ENCODE results near the gene ADCY4. TPM values are rescaled to one million over a fixed set of nuclear protein-coding genes. Genes with fewer than 3 reads are reported as not detected.
A peak's percentile ranks its signal among the peaks of the same experiment; 100 is the strongest.

The ADCY4 gene
- total and polyA plus RNA-seq, 3 donors from 2014 or later, result 10.0 to 23.1 (median 13.9) TPM

GRCh38 chr14:24349742-24350141, 14.9 kb upstream of the ADCY4 start:
- TF ChIP-seq CTCF (IDR thresholded peaks at IDR 0.05) (no peak), POLR2A (IDR thresholded peaks at IDR 0.05) (no peak)
- Histone ChIP-seq H3K36me3 (ENCODE audit: low read depth, missing control alignments) (no peaks in the 10 kb centered on the region), H3K9me3 (no peaks in the 10 kb centered on the region), H3K4me3 (no peak overlapping the region), H3K27ac (peak overlapping the region in 1 of 2 donors; percentile 34), H3K27me3 (no peaks in the 10 kb centered on the region), H3K4me1 (peaks cover 4% of the 10 kb centered on the region)
- intact Hi-C loops (cut with DNase I; ENCODE audit: low total_unique reads), result no loop called here
- 68 to 72% methylated on average over 5 of the region's 5 CpGs for WGBS, 2 donors
- no peak for DNase-seq

GRCh38 chr14:24348186-24348585, 13.3 kb upstream of the ADCY4 start:
- Histone ChIP-seq H3K36me3 (ENCODE audit: low read depth, missing control alignments) (no peaks in the 10 kb centered on the region), H3K9me3 (no peaks in the 10 kb centered on the region), H3K27ac (no peak overlapping the region), H3K4me1 (peaks cover 4% of the 10 kb centered on the region), H3K27me3 (no peaks in the 10 kb centered on the region), H3K4me3 (no peak overlapping the region)
- DNase-seq, result no peak
- 98 to 100% methylated on average over 2 of the region's 2 CpGs for WGBS, 2 donors
- TF ChIP-seq CTCF (IDR thresholded peaks at IDR 0.05) (no peak), POLR2A (IDR thresholded peaks at IDR 0.05) (no peak)
- intact Hi-C loops (cut with DNase I; ENCODE audit: low total_unique reads), result no loop called here

GRCh38 chr14:24347134-24347533, 12.3 kb upstream of the ADCY4 start:
- no peak for DNase-seq
- Histone ChIP-seq H3K27ac (no peak overlapping the region), H3K4me3 (no peak overlapping the region), H3K4me1 (peaks cover 4% of the 10 kb centered on the region), H3K27me3 (no peaks in the 10 kb centered on the region), H3K36me3 (ENCODE audit: low read depth, missing control alignments) (no peaks in the 10 kb centered on the region), H3K9me3 (no peaks in the 10 kb centered on the region)
- WGBS, 2 donors, result 57 to 81% methylated on average over 1 of the region's 1 CpG
- no peak for TF ChIP-seq CTCF (IDR thresholded peaks at IDR 0.05)
- TF ChIP-seq POLR2A (IDR thresholded peaks at IDR 0.05), result no peak
- intact Hi-C loops (cut with DNase I; ENCODE audit: low total_unique reads), result no loop called here

- 86% methylated on average over 7 of the region's 7 CpGs for WGBS, 2 donors
- H3K4me1 ChIP-seq, result no peaks in the 10 kb centered on the region
- no peak overlapping the region for H3K4me3 ChIP-seq
- no peaks in the 10 kb centered on the region for H3K36me3 ChIP-seq (ENCODE audit: low read depth, missing control alignments)
- TF ChIP-seq POLR2A (IDR thresholded peaks at IDR 0.05) (no peak), CTCF (IDR thresholded peaks at IDR 0.05) (no peak)
- H3K9me3 ChIP-seq, result no peaks in the 10 kb centered on the region
- no peak overlapping the region for H3K27ac ChIP-seq
- intact Hi-C loops (cut with DNase I; ENCODE audit: low total_unique reads), result no loop called here
- DNase-seq, result no peak
- H3K27me3 ChIP-seq, result no peaks in the 10 kb centered on the region
Observed at GRCh38 chr14:24343795-24344660, 9.2 kb upstream of the ADCY4 start.

GRCh38 chr14:24342889-24343288, 8.0 kb upstream of the ADCY4 start:
- Histone ChIP-seq H3K27ac (no peak overlapping the region), H3K27me3 (no peaks in the 10 kb centered on the region), H3K4me1 (no peaks in the 10 kb centered on the region), H3K4me3 (no peak overlapping the region), H3K36me3 (ENCODE audit: low read depth, missing control alignments) (no peaks in the 10 kb centered on the region), H3K9me3 (no peaks in the 10 kb centered on the region)
- DNase-seq, result no peak
- 93 to 94% methylated on average over 4 of the region's 4 CpGs for WGBS, 2 donors
- intact Hi-C loops (cut with DNase I; ENCODE audit: low total_unique reads), result no loop called here
- no peak for TF ChIP-seq CTCF (IDR thresholded peaks at IDR 0.05)
- TF ChIP-seq POLR2A (IDR thresholded peaks at IDR 0.05), result no peak

Data from testis (tissue), 3 donors.